T-helper 9 cell (primary cell): Measurements from ENCODE around the gene SLC2A9.

Experiments
- DNase-seq: peaks from one replicate; pipeline ENCODE4 v3.0.0-alpha.2; 2020

The SLC2A9 gene

DNA sequence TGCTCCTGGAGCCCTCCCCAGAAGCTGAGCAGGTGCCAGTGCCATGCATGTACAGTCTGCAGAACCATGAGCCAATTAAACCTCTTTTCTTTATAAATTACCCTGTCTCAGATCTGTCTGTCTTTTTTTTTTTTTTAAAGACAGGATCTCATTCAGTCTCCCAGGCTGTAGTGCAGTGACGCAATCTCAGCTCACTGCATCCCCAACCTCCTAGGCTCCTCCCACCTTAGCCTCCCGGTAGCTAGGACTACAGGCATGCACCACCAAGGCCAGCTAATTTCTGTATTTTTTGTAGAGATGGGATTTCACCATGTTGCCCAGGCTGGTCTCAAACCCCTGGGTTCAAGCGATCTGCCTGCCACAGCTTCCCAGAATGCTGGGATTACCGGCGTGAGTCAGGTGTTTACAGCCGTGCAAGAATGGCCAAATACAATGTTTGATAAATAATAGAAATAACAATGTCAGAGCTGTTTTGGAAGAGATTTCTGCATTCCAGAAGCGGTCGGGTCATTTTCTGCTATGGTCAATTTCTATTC is 68.8 kb downstream of the SLC2A9 start:
- no peak for DNase-seq

DNA sequence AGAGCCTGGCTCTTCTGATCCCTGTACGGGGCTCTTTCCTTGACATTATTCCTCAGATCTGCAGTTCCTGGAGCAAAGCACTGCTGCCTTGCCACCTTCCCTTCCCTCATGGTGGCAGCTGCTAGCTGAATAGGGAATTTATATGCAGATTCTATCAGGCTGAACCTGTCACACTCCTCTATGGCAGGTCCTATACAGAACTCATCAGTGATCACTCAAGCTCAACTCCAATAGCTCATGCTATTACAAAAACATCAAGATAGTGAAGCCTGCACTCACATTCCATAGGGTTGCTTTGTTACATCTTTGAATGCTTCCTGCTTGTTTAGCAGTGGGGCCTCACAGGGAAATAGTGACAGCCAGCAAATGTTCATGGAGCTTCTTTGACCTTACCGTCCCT is 71.7 kb downstream of the SLC2A9 start:
- DNase-seq = no peak

DNA sequence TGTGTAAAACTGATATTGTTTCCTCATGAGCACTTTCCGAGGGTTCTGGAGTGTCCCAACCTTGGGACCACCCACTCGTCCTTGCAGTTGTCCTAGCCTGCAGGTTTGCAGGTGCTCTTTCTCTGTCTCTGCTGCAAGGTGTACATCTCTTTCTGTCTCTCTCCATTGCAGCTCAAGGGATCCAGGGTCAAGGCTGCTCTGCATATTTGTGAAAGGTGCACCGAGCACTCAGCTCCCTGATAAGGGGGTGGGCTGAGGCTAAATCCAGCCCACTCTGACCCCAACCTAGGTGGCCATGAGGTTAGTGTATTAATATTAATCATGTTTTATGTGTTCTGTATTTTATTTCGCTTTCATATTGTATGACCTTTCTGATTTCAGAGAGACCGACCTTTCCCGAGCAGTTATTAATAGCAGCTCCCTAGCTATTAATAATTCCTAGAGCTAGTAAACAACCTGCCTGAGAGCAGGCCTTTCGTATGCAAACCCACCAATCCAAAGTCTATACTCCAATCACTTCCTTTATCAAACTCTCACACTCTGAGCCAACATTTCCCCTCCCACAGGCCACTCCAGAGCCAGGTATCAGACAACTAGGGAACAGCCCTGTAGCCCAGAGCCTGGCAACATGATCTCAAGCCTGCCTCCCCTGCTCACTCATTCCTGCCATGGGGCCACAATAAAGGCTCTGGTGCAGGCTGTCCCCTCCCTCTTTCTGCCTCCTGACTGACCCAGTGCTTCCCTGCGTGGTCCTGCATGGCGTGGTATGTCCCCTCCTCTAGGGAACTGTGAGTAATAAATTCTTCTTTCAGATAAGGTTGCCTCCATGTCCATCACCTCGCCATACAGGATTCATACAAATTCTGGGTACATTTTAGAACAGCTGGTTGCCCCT is 73.9 kb downstream of the SLC2A9 start:
- DNase-seq = no peak

DNA sequence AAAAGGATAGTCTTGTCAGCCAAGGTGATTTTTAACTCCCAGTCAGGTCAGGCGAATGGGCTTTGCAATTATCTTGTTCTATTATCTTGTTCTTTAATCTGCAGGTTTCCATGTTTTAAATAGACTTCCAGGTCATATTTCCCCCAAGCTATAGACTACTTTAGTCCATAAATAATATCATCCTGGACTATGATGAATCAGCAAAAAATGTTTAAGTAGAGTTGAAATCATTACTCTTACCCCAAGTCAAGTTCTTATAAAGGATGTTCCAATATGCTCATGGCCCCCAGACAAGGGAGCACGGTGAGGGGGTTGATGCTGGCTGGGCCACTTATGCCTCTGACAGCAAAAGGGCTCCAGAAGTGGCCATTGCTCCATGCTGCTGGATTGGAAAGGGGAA is 75.1 kb downstream of the SLC2A9 start:
- DNase-seq = no peak

DNA sequence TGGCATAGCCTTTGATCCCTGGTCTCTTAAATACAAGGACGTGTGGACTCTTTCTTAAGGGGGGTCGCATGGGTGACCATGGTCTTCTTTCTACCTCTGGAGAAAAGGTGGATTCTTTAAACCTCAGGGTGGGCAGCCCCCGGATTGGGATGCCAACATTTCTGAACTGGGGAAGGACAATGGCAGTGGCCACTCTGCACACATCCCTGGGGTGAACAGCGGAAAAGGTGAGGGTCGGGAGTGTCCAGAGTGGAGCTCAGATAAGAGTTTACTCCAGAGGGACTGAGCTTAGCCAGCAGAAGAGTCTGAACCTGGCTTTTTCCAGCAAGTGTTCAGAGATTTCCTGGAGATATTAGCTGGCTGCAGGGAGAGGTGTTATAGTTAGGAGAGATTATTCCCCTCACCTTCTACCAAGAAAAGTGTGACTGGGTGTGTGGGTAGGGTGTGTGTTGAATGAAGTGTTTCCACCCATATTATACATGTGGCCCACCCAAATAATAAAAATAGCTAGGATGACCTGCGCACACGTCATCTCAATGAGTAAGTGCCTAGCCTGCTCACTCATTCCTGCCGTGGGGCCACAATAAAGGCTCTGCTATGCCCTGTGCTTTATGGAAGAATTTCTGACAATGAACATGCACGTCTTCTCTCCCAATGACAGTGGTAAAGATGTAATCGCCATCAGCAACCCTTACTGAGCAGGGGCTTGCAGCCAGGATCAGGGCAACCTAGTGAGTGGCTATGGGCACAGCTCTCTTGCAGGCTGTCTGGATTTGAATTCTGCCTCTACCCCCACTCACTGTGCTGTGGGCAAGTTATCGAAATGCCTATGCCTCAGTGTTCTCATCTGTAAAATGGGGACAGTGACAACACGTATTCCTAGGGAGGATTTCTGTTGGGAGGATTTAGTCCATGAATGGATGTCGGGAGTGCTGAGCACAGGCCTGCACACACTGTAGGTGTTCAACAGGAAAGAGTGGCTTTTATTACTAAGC is 76.6 kb downstream of the SLC2A9 start:
- DNase-seq = no peak

DNA sequence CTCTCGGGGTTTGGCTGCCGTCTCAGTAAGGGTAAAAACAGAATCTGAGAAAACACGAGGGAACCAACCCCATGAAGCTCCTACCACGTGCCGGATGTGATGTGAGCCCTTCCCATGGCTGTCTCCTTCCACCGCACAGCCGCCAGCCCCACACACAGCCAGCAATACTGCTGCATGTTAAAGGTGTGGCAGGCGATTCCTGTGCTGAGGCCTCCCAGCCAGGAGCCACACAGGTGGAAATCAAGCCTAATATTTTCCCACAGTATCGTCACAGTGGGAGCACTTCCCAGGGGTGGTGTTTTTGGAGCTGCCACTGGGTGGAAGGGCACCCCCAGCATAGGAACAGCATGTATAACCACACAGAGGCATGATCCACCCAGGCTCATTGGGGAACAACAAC is 77.5 kb downstream of the SLC2A9 start:
- no peak for DNase-seq

DNA sequence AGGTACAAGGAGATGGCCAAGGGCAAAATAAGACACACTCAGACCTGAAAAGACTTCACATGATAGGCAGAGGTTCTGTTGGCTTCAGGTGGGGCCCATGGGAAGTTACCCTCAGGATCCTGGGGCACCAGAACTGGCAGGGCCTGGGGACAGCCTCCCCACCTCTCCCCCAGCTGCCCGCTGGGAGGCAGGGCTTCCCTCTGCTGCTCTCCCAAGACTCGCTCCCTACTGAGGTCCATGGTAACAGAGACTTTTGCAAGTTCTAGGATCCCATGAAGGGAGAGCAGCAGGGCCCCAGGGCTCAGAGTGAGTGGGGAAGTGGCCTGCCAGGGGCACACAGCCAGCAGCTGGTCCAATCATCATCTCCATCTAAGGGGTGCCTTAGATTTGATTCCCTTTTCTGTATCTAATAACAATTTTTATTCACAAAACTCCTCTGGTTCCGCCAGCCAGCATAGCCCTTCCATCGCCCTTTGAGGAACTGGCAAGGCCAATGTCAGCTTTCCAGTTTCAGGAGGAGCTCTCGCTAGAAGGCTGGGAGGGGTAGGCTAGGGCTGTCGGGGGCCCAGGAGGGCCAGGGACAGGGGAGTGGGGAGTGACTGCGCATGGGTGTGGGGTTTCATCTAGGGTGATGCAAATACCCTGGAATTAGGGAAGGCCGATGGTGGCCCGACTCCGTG is 78.2 kb downstream of the SLC2A9 start:
- no peak for DNase-seq

DNA sequence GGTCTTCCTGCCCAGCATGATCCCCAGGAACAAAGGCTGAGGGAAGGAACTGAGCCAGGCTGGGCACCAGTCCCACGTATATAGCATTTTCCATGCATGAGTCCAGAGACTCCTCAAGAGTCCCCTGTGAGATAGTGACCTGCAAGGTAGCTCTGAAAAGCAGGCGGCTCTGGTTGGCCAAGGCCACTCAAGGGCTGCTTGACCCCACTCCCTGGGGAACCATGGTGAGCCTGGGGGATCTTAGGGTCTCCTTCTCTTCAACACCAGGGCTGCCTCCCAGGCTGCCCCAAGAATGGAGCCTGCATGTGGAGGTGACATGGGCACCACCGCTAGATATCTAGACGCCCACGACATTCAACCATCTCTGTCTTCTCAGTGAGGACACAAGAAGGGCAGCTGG is 79.2 kb downstream of the SLC2A9 start:
- DNase-seq = no peak

DNA sequence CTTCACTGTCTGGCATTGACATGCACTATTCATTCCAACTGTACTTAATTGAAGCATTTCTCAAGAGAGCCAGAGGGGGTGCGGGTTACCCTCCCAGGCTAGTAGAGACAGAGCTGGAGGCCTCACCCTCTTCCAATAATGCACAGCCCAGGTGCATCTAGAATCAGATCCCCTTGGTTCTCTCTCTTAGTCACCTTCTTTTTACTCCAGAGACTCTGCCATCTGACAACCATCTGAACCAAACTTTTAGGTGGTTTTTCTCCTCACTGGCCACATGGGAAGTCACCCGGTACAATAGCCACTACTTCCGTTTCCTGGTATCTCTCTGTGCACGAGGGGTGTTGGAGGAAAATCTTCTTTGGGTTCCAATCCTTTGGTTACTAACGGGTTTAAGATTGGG is 81.3 kb downstream of the SLC2A9 start:
- no peak for DNase-seq

DNA sequence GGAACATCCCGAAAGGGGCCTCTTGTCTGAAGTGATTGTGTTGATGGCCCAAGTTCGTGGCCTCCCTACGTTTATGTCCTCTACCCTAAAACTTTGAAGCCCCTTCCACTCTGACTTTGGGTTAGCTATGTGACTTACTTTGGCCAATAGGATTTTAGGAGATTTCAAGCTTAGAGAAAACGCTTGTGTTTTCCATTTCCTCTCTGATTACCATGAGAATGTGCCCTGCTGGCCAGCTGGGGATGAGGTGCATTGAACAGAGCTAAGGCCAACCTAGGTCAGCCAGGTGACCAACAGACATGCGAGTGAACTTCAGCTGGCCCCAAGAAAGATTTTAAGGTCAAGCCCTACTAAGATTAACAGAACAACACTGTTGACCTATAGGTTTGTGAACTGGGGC is 82.4 kb downstream of the SLC2A9 start:
- DNase-seq = no peak

DNA sequence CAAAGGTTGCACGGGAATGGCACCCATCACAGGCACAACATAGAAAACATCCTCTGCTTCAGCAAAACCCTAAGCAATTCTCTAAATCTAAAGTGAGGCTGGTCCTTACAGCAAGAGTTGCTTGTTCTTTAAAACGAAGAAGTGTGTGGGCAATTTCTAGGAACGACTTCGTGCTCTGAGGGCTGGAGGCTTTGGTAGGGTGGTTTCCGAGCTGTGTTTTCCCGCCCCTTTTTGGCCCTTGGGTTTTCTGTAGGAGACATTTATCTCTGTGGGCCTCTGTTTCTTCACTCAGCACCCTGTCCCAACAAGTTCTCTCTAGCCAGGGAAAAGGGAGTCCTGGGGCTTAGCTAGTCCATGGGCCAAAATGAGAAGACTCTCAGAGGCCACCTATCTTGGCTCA is 84.2 kb downstream of the SLC2A9 start:
- no peak for DNase-seq

DNA sequence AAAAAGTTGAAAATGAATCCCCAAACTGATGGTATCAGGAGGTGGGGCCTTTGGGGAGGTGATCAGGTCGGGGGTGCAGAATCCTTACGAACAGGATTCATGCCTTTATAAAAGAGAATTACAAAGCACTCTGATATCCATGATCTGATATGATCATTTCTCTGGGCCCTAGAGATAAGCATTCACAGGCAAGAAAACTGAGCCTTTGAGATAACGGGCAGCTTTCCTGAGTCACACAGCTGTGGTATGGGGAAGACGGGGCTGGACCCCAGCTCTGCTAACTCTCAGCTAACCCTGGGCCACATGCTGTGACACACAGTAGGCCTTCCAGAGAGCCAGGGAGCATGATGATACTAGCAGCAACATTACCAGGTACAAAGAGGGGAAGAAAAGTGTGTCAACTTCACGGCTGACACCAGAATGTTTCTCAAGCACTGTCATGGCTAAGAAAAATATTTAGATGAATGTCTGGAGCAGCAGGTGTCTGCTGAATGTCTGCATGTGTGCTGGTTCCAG is 85.1 kb downstream of the SLC2A9 start:
- no peak for DNase-seq

DNA sequence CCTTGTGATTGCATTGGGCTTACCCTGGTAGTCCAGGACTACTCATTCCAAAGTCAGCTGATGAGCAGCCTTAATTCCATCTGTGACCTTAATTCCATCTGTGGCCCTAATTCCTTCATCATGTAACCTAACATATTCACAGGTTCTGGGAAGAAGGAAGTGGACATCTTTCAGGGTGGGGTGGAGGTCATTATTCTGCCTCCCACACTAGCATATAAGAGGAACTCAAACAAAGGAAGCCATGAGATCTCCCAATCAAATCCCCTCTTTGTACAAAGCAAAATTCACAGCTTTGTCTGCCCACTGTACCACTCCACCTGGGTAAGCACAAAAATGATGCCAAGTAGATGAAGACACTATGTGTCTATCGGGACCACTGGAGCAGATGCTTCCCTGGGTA is 87.3 kb downstream of the SLC2A9 start:
- no peak for DNase-seq

DNA sequence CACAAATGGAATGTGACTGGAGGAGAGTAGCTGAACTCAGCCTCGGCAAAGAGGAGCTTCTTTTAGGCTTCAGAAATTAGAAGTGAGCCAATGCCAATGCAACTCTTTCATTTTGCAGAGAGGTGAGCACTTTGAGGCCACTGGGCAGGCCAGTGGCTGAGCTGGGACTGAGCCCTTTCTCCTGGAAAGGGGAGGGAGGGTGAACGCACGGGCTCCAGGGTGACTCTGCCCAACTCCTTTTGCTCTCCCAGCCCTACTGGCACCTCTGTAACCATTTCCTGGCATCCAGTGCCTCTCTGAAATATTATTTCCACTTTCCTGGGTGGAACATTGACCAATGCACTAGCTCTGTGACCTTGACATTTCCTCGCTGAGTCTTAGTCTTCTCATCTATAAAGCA is 88.1 kb downstream of the SLC2A9 start:
- no peak for DNase-seq

DNA sequence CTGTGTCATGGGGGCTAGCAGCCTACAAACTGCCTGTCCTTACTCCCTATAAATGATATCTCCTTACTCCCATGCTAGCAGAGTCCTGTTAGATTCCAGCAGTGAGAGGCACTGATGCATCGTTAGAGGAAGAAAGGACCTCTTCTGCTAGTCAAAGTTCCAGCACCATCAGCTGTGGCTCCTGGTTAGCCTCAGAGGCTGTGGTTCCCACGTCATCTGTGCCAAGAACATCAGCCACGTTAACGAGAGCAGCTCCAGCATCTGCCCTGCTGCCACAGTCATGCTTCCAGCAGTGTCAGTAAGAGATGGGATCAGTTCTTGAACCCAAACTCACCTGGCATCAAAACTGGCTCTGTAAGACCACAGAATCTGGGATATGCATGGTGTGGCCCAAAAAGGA is 88.5 kb downstream of the SLC2A9 start:
- DNase-seq = no peak

DNA sequence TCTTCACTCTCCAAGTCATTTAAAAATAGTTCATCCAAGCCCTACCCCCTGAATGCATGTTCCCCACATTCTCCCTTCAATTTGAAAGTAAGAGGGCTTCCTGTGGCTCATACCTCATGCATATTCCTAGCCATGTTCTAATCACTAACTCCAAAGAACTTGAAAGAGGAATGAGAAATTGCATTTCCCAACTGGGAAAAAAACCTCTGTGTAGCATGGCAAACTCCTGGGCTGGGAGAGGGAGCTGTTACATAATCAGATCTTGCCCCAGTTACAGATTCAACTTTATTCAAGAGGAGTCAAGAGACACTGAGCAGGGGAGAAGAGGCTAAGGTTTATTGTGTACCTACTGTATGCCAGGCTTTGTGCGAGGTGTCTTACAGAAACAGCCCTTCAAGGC is 90.2 kb downstream of the SLC2A9 start:
- DNase-seq = no peak

DNA sequence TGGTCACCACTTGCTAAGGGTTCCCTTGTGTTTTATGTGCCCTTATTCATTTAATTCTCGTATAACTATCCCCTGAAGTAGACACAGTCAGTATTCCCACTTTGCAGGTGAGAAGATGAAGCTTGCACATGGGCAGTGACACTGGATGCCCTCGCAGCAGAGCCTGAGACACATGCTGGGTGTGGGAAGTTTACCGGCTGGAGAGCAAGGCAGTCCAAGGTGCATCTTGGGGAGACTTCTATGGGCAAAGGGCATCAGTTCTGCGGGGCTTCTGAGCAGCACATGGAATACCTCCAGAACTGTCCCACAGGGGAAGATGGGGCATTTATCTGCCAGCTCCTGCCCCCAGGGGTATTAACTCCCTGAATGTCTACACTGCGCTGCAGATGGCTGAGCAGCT is 92.2 kb downstream of the SLC2A9 start:
- no peak for DNase-seq

DNA sequence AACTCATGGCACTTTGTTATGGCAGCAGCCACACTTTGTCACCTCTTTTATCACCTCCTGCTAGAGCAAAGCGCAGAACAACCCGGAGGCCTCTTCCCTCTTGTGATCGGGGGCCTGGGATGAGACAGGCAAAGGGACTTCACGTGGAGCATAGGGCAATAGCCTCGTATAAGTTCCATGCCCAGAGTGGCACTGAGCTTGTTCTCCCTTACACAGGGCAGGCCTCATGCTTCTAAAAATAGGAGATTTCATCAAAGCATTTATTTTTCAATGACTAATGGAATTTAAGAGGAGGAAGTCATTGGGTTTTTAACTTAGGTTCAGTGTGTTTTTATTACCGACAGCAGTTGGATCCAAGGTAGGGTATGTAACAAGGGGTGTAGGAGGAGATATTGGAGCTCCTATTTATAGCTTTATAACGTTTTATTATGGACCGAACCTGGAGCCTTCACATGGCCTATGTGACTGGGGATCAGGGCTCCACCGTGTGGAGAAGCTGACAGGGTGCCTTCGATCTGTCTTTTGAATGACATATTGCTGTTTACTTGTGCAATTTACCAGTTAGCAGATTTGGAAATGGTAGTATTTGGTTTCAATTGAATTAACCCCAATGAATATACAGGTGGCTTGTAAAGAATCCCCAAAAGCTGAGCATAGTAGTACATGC is 93.8 kb downstream of the SLC2A9 start:
- no peak for DNase-seq

DNA sequence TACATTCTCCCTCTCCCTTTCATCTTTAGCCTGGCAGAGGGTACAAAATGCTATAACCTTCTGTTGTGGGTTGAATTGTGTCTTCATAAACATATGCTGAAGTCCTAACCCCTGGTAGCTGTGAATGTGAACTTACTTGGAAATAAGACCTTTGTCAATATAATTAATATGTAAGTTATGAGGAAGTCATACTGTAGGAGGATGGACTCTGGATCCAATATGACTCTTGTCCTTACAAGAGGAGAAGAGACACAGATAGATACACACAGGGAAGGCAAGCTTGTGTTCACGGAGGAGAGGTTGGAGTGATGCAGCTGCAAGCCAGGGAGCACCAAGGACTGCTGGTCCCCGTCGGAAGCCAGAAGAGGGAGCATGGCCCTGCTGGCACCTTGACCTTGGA is 94.7 kb downstream of the SLC2A9 start:
- no peak for DNase-seq

DNA sequence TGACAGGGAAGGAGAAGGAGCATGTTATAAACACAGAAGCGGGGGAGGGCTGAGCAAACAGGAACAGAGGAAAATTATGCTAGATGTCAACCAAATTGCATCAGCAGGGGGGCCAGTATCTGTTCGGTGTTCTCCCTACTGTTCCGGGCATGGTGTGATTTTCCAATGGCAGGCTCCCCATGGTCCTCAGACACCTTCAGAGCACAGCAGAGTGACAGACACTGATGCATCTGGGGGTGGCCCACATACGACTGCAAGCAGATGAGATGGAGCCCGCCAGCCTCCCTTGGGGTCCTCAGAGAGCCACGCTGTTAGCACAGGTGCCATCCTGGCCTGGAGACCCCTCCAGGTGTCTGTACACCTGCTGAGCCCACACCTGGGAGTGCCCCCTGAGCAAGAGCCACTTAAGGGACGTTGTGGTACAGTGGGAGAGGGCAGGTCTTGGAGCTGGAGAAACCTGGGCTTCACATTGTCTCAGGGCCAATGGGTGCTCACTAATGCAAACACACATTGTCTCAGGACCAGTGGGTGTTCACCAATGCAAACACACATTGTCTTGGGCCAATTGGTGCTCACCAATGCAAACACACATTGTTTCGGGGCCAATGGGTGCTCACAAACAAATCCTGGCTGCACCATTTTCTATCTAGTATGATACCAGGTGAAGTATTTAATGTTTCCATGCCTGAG is 95.4 kb downstream of the SLC2A9 start:
- DNase-seq = no peak

DNA sequence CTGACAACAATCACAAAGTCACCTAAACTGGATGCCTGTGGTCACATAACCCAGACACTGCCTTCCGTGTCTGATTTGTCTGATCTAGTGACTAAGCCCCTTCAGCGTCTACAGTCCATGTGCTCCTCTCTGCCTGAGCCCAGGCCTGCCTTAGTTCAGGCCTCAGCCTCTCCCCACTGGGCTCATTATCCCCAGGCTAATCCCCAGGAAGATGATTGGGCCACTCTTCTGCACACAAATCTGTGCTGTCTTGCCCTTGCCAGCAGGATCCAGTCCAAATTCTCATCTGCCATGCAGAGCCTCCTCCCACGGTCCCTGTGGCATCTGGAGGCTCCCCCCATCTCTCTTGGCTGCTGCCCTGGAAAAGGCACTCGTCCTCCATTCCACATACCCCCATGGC is 96.5 kb downstream of the SLC2A9 start:
- no peak for DNase-seq
